Activated CD4-positive, alpha-beta T cell treated with anti-CD3 and anti-CD28 coated beads, Interleukin-2, Interleukin-4, amounts not matched to agents 100 ng/mL and 50 ng/mL, durations not matched to agents 16 hours and 8 hours (primary cell): ENCODE data around the gene PANX1.

Source experiments
- DNase-seq: peaks from one replicate; pipeline ENCODE4 v3.0.0-alpha.2; 2020; ENCODE audit warnings: low spot score

Gene PANX1

DNA sequence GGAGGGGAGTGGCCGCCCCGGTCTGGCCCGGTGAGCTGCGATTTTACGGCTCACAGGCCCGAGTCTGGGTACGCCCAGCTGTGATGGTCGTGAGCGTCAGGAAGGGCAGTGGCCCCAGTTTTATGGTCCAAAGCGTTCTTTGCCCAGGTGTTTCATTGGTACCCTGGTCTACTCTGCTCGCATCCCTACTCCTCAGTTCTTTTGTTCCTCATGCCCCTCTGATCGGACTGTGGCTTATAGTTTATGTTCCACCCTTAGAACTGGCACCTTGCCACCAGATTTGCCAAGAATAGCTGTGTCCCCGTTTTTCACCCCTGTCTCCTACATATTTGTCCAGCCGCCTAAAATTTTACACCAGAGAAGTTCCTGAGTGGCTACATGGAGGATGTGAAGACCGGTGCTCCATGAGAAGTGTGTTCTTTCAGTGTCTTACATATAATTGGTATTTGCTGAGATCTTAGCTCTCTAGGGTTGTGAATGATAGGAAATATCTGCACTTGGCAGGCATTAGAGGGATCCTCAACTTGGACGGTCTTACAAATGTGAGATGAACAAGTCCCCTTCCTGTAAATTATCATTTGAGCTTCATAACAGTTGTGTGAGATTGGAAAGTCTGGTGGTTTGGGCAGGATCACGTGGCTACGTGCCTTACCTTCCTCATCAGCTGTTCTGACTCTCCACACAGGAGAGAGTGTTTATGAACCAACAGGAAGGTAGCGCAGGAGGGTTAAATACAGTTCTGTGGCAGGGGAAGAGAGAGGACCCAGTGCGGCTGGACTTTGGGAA is 1.1 kb downstream of the PANX1 start:
- DNase-seq, result peak; percentile 23

DNA sequence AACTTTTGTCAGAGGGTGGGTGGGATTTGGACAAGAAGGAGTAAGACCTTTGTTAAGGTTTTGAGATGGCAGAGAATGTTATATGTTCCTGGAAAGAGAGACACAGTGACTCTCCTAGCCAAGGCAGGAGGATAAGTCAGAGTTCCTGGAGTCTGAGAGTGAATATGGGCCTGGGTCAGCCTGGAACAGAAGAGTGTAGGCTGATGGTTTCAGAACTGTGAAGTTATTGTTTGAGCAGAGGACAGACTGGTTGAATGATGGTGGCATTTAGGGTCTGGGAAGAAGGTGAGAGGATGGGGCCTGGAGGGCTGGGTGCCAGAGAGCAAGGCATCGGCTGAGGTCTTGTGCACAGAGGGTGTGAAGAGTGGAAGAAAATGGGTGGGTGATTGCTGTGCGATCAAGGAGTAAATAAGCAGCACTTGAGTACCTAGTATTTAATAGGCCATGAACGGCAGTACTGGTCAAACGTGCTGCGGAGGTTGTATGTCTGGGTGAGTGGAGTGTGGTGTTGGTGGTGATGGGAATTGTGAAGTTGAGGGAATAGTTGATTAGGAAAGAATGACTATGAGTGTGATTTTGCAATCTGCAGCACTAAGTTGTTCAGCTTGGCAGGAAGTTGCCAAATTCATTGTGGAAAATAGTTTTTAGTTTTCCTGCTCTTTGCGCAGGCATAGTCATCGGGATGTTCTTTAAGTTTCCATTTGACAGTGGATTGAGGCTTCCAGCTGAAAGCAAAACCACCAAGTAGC is 1.8 kb downstream of the PANX1 start:
- DNase-seq, result no peak

GRCh38 chr11:94131047-94131717 is 2.5 kb downstream of the PANX1 start:
- DNase-seq, result no peak

- no peak for DNase-seq
Measured at GRCh38 chr11:94131718-94132115, 3.1 kb downstream of the PANX1 start.

GRCh38 chr11:94132152-94132558 is 3.5 kb downstream of the PANX1 start:
- DNase-seq, result no peak

DNA sequence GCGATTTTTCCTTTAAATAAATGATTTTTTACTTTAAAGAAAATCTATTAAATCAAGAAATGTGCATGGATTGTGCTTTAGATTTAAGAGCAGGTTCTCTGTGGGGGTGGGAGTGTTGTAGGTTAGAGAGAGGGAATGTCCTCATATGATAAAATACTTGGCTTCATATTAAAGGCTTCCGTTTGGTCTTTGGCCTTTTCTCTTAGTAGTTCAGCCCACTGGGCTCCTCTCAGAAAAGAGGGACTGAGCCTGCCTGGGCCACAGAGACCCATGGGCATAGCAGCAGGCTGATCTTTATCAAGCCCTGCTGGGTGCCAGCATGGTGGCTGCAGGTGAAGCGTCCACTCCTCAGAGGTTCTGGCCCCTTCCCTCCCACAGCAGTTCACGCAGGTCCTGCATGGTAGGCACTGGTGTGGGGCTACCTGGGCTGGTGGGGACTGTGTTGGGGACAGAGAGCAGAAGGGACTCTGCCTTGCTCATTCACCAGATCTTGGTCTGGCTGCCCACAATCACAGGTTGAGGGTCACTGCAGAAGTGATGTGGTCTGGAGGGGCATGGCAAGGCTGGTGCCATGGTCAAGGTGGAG is 4.3 kb downstream of the PANX1 start:
- no peak for DNase-seq

GRCh38 chr11:94133752-94134151 is 5.1 kb downstream of the PANX1 start:
- DNase-seq, result no peak

GRCh38 chr11:94134651-94135512 is 6.2 kb downstream of the PANX1 start:
- DNase-seq, result peak; percentile 46

DNA sequence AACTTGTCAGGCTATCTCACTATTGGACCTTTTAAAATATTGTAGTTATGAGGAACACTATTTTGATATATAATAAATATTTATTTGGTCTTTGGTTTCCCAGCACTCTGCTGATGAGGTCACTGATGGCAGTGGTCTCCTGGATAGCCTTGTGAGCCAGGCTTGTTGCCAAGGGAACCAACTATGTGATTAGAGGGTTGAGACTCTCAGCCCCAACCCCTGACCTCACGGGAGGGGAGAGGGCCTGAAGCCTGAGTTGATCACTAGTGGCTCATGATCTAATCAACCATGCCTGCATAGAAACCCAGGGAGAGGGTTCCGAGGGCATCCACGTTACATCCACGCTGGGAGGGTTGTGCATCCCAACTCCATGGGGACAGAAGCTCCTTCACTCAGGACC is 10.8 kb downstream of the PANX1 start:
- no peak for DNase-seq

DNA sequence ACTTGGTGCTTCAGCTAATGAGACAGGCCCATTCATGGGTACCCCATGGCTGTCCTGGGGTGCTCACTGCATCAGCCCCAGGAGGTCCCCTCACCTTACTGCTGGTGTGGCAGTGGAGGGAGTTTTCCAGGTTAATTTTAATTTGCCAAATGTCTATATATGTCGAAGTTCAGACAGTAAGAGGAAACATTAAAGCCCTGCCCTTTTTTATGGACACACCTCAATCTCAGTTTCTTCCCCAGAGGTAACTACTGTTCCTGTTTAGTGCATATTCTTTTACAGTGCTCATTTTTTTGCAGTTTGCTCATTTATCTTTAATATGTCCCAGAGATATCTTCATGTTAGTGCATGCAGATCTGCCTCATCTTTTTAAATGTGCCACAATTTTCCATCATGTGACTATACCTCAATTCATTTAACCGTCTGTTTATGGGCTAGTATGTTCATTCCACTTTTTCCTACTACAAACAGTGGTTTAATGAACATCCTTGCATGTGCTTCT is 11.6 kb downstream of the PANX1 start:
- no peak for DNase-seq

DNA sequence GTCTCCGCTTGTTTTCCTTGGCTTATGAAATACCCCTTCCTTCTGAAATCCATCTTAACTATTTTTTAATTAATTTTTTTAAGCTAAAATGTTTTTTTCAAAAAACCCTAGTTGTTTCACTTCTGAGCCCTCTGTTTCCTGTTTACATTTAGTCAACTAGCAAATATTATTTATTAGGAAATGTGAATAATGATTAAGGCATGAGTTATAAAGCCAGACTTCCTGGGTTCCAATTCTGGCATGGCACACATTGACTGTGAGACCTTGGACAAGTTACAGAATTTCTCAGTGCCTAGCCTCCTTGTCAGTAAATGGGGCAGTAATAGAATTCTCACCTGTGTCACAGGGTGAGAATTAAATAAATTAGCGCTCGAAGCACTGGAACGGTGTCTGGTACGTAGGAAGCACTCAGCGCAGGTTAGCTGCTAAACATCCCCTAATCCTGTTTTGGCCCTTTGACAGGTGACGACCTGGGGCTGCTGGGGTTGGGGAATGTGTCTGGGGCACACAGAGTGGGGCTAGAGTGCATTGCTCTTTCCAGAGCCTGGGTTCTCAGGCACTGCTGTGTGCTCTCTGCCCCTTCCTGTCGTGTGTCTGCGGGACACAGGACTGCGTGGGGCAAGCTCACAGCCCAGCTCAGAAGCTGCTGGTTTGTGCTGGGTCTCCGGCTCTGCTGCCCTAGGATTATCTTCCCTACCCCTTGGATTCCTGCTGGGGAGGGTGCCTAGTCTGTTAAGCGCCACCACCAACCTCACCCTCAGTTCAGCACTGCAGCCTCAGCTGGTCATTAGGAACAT is 13.1 kb downstream of the PANX1 start:
- DNase-seq, result no peak

DNA sequence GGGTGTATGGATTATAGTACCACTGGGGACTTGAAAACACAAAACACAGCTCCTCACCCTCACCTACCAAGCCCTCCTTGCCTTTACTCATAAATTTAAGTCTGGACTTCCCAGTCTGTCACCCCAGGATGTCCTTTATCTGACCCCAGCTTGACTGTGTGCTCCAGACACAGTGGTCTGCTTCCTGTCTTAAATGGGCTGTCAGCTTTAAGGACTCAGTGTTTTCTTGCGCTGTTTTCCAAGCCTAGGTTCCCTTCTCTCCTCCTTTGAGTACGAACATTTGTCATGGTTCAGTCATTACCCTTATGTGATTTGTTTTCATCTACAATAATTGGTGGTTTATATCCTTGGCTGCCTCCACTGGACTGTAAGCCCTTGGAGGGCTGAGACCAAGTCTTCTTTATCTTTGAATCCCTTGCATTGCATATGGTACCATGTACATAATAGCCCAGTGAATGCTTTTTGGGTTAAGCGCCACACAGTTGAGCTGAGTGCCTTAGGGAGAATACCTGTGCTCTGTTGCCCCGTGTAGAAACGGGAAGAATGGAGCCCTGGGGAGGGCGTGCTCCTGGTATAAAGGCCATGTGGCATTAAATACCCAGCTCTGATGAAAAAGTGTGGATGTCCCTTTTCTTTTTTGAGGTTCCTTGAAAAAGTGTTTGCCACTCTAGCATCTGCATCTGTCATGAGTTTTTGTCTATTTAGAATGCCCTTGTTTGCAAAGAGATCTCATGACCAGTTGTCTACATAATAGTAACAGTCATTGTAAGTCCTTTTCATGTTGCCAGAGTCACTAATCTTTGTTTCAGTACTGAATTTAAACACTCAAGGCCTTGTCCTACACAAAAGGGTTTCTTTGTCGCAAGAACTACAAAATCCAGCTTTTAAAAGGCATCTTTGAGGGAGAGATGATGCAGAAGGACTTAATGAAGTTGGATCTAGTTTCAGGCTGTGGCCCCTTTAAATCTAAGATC is 14.0 kb downstream of the PANX1 start:
- DNase-seq, result no peak

- no peak for DNase-seq
Measured at GRCh38 chr11:94144216-94144615, 15.6 kb downstream of the PANX1 start.

DNA sequence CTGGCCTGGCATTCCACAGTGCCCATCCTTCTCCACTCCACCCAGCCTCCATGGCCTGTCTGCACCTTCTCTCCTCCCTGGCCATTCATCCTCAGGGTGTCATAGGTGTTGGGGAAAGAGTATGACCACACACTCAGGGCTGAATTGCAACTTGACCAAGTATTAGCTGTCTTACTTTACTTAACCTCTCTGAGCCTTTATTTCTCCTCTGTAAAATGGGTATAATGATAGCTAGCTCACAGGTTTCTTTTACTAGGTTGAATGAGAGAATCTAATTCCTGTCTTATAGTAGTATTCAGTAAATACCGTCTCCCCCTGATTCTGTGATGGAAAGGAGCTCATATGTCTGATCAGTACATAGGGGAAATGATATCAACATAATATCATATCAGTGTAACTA is 16.0 kb downstream of the PANX1 start:
- no peak for DNase-seq

- no peak for DNase-seq
Measured at GRCh38 chr11:94145431-94145830, 16.8 kb downstream of the PANX1 start.

GRCh38 chr11:94145916-94146315 is 17.3 kb downstream of the PANX1 start:
- no peak for DNase-seq

GRCh38 chr11:94147433-94147845 is 18.8 kb downstream of the PANX1 start:
- DNase-seq, result peak; percentile 40

- no peak for DNase-seq
Measured at GRCh38 chr11:94148189-94148588, 19.5 kb downstream of the PANX1 start.

GRCh38 chr11:94149431-94150017 is 20.9 kb downstream of the PANX1 start:
- no peak for DNase-seq
